ENCODE data around the gene COL24A1.
A peak's percentile ranks its signal among the peaks of the same experiment; 100 is the strongest.
"Not testable (repeated sequence)": the region's sequence is repeated elsewhere in the genome, so short reads cannot be mapped to it uniquely, and the experiment has no call there.

COL24A1 gene

DNA sequence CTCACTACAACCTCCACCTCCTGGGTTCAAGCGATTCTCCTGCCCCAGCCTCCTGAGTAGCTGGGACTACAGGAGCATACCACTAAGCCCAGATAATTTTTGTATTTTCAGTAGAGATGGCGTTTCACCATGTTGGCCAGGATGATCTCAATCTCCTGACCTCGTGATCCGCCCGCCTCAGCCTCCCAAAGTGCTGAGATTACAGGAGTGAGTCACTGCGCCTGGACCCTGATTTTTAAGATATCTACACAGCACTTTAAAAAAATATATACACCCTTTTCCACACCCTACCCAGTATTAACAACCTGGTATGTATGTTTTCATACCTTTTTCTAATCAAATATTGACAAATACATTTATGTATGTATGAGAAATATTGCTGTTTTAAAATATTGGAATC lies 379.6 kb downstream of the COL24A1 start:
- DNase-seq: not testable (repeated sequence)

DNA sequence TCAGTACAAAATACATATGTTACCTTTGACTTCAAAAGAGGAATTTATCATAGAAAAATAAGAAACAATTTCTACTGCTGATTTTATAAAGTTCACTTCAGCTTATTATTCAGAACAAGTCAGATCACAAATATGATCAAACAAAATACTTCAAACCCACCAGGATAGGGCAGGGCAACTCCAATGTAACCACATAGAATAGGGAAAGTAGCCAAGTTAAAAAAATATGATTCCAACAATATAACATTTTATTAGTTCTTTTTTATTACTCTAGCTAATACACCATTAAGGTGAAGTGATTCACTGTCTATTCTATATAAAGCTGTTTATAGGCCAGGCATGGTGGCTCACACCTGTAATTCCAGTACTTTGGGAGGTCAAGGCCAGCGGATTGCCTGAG lies 393.8 kb downstream of the COL24A1 start:
- no peak for DNase-seq

DNA sequence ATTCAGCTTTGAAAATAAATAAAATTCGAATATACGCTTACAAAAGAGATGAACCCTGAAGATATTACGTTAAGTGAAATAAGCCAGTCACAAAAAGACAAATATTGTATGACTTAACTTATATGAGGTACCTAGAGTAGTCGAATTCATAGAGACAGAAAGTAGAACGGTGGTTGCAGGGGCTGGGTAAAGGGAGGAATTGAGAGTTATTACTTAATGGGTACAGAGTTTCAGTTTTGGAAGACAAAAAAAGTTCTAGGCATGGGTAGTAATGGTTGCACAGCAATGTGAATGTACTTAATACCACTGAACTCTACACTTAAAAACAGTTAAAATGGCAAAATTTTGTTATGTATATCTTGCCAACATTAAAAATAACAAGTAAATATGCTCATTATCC lies 399.7 kb downstream of the COL24A1 start:
- DNase-seq: no peak

DNA sequence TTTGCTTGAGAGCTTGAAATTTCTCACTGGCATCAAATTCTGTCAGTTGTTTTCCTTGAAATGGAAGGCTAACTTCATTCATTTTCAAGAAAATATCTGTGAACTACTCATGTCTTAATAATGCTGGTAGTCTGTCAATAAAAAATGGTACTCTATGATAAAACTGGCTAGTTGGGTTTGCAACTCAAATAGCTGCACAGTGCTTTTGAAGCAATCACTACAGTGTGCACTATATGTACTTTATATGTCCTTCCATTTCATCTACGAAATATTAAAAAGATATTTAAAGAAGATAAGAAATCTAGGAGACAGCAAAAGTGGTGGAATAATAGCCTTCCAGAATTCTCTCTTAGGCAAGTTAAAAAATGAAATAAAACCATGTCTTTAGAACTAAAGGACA lies 408.5 kb downstream of the COL24A1 start:
- DNase-seq: no peak

DNA sequence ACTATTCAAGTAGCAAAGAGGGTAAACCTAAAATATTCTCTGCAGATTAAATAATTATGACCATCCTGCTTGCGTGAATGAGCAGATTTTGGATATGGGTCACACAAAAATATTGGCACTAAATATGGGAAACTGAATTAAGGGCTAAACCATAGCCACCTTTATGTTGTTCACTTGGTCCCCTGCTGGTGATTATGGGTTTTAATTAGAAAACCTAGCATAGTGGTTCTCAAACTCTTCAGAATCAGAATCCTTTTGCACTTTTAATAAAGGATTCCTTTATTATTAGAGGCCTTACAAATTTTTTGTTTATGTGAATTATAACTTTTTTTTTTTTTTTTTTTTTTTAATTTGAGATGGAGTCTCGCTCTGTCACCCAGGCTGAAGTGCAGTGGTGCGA lies 409.8 kb downstream of the COL24A1 start:
- DNase-seq: no peak

DNA sequence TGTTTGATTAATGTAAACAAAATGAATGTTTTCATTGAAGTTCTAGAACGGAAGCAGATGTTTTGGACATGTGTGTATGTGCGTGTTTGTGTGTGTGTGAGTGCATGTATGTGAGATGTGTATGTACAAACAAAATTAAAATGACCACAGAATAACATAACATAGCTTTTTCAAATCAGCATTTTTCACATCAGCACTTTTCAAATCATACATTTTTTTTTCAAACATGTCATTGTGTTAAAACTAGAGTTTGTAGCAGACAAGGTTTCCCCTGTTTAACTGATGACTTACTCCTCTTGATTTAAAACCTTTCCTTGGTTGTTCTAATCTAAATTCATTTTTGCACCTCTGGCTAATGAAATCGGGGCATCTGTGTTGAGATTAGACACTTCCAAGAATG lies 412.8 kb downstream of the COL24A1 start:
- no peak for DNase-seq

DNA sequence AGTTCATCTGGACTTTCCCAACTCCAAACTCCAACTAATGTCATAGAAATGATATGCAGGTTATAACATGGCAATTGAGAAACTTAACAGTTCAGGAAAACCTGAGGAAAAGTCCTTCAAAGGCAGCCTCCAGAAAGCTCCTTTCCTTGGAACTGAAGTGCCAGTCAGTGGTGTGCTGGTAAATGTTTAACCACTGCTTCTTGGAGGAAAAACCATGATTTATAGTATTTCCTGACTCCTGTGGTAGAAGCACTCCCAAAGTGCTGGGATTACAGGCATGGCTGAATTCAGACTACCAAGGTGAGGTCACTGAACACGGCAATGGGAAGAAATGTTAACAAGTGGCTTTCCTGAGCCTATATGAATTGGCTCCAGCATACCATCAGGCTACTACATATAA lies 421.6 kb downstream of the COL24A1 start:
- no peak for DNase-seq

DNA sequence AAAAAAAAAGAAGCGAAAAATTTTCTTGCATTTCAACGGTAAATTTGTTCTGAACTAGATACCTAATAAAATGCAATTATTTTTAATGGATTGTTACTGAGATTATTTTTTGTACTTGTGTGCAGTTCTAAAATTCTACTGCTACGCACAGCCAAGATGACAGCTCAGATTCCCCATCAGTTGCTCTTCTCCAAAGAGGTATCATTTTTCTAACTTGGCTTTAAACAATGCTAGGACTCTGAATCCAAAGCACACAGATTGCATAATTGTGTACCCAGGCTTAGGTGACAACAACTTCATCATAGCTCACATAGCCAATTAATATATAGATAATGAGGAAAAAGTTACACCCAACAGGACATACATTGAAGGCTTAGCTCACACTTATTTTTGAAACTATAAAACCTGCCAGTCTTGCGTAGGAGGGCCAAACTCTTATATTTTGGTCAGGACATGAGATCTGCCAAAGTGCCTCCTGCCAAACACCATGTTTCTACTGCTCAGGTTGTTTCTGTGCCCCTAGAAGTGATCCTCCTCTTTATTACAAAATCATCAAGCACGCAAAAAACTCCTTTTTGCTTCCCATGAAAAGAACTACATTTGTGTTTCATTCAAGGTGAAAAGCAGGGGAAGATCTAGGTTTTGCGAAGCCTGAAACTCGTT lies 437.8 kb downstream of the COL24A1 start:
- no peak for DNase-seq

DNA sequence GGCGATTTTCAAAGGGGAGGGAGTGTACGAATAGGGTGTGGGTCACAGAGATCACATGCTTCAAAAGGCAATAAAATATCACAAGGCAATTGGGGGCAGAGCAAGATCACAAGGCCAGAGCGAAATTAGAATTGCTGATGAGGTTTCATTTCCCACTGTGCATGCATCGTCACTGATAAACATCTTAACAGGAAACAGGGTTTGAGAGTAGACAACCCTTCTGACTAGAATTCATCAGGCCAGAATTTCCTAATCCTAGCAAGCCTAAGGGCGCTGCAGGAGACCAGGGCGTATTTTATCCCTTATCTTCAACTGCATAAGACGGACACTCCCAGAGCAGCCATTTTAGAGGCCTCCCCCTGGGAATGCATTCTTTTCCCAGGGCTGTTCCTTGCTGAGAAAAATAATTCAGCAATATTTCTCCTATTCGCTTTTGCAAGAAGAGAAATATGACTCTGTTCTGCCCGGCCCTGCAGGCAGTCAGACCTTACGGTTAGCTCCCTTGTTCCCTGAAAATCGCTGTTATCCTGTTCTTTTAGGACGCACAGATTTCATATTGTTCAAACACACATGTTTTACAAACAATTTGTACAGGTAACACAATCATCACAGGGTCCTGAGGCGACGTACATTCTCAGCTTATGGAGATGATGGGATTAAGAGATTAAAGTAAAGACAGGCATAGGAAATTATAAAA lies 442.0 kb downstream of the COL24A1 start:
- not testable (repeated sequence) for DNase-seq

DNA sequence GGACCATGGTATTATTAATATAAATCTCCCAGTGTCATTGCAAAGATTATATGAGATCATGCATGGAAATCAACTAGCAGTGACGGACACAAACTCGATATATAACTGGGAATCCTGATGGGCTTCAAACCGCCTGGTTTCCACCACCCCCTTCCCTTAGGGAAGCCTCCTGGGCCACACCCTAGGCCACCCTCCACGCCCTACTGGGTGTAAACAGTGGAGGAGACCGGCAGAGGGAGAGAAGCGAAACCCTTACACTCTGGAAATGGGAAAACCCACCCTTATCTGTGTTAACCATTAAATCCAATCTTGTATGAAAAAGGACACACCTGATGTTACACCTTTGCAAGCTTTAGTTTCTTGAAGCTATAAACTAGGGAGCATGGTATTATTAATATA lies 447.7 kb downstream of the COL24A1 start:
- DNase-seq: peak; percentile 45

DNA sequence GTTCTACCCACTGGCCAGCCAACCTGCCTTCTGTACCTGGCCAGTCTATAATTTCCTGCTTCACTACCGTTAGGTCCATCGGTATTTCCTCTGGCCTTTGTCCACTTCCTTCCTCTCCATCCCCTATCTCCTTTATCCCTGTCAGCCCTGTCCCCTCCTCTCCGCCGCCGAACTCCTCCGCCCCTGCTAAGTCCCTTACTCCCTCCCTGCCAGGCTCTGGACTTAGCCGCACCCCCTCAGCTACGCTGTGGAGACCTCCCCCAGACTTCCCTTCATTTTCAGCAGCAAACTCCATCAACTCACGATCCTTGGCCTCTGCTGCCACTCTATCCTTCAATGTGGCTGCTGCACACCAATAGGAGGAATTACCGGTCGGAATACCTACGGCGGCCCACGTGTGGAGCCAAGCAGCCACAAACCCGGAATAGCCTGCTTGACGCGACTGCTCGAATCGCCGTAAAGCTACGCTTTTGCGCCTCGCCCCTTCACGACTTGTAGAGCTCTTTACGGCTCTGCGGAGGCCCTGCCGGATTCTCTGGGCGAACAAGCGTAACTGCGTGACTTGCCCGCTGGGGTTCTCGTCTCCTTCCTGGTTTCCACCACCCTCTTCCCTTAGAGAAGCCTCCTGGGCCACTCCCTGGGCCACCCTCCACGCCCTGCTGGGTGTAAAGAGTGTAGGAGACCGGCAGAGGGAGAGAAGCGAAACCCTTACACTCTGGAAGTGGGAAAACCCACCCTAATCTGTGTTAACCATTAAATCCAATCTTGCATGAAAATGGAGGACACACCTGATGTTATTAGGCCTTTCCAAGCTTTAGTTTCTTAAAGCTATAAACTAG lies 448.4 kb downstream of the COL24A1 start, which contains the start of gene ZNHIT6:
Gene ZNHIT6, minus strand, starts transcription at position 444 of the 839 bp plus-strand sequence. Its CDS starts 149 bp downstream, at position 295.
- DNase-seq: peak; percentile 90

DNA sequence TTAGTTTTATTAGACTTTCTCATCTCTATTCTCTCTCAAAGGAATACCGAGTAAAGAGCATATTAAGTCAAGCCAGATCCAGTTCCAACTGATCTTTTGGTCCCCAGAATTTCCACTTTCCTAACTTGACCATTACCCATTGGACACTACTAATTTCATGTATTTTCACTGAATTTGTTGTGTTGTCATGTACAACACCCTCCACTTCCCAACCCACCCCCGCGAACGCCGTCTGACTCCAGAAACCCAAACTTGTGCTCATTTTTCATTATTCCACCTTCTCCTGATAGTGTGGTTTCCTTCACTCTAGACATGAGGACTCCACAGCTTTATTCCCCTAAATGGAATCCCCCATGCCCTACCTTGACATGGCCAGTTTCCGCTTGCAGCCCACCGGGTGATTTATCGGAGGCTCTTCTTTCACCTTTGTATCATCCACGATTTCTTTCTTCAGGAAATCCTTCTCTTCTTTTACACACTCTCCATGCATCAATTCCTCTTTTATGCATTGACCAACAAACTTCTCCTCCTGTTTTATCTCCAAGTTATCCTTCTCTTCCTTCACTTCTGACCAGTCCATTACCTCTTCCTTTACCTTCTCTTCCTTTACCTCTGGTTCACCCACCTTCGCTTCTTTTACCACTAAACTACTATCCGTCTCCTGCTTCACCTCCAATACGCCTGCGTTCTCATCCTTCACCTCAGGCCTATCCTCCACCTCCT lies 449.1 kb downstream of the COL24A1 start:
- DNase-seq: no peak

DNA sequence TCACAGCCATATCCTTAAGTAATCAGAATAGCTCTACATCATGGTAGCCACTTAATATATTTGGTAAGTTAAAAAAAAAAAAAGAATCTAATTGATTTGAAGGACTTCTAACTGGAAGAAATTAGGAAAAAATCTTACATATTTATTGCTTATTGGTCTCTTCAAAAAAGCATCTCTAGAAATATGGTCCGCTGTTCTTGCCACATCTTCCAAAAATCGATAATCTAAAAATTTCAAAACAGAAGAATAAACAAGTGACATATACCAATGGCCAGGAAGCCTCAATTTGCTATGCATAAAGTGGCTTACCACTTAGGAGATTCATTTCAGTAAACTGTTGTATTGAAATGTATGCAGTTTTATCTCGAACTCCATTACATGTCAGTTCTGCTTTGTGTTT lies 450.6 kb downstream of the COL24A1 start:
- no peak for DNase-seq

DNA sequence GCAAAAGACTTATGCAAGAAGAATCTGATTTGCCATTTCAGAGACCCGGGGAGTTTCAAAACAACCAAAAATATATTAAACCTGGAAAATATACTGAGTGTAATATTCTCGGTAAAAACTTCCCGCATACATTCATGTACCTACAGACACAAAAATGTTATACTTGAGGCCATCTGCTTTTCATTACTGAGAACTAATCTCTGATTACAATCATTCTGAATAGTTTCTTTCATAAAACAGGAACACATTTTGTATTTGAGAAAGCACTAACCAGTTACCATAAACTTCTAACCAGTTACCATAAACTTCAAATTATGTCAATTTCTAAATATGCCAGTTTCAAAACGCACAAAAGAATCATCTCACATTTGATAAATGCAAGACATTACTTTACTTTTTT lies 456.1 kb downstream of the COL24A1 start:
- no peak for DNase-seq

DNA sequence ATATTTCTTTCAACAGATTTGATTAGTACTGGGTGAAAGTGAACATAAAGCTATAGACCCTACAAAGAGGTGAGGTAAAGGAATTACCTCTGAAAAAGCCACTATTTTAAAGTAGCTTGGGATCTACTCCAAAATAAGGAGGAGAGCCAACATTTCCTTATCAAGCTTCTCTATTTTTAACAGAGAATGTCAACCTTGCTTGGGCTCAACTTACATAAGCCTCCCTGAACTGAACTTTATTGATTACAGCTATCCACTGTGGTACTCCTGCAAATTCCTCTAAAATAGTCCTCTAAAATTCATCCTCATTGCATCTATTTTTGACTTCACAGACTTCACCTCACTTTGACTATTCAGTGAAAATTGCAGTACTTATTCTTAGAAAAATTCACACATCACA lies 458.7 kb downstream of the COL24A1 start:
- no peak for DNase-seq

DNA sequence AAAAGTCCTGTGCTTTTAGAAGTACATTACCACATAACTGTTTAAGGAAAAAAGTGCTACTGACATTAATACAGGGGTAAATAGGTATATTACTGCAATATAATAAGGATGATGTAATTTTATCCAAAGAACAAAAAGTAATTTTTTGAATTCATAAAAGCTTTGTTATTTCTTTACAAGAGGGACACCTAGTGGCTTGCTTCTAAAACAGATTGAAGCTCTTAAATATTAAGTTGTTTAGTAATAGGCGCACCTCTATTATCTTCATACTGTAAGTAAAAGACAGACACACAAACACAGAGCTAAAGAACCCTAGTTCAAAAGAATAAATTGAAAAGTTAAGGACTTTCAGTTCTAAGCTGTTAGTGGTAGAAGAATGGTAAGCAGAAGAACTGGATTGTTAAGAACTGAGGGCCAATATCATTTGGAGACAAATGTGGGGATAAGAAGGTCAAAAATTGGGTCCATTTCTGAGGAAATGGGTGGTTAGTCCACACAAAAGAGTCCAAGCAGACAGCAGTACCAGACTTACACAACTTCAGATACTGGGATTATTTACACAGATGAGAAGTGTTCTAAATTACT lies 463.8 kb downstream of the COL24A1 start:
- DNase-seq: no peak

DNA sequence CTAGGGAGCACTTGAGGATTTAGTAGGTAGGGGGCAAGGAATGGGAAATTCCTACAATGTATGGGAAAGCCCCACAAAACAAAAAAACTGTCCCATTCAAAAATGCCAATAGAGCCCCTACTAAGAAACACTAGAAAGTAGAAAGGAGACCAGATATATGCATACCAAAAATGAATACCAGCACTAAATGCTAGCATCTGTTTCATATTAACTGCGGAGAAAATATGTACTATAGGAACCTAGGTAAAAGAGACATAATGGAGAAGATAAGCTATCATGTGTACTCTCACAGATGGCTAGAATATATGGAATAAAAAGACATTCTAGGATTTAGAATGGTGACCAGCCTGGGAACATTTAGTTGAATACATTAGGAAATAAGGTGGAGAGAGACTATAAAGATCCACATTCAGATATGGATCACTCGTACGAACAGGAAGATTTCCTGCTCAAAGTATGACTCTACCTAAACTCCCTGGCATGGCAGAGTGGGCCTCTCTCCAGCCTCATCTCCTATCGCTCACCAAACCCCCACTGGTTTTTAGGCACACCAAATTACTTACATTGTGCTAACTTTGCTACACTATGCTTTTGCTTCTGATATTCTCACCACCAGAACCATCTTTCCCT lies 466.7 kb downstream of the COL24A1 start:
- no peak for DNase-seq

DNA sequence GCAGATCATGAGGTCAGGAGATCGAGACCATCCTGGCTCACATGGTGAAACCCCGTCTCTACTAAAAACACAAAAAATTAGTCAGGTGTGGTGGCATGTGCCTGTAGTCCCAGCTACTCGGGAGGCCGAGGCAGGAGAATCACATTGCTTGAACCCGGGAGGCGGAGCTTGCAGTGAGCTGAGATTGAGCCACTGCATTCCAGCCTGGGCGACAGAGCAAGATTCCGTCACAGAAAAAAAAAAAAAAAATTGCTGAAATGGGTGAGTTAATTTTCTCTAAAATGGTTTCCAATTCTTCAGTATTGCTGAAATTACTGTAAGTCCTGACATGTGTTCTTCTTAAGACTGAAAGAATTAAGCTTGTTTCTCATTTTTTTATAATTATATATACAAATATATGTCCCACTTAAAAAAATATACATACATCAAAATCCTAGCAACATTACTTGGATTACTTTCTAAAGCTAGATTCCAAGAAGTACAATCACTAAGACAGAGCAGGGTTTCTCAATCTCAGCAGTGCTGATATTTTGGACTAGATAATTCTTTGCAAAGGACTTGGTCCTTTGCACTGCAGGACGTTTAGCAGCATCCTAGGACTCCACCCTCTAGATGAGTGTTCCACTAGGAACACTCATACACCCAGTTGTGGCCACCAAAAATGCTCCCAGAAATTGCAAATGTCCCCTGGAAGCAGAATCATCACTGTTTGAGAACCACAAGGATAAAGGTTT lies 473.1 kb downstream of the COL24A1 start:
- no peak for DNase-seq

DNA sequence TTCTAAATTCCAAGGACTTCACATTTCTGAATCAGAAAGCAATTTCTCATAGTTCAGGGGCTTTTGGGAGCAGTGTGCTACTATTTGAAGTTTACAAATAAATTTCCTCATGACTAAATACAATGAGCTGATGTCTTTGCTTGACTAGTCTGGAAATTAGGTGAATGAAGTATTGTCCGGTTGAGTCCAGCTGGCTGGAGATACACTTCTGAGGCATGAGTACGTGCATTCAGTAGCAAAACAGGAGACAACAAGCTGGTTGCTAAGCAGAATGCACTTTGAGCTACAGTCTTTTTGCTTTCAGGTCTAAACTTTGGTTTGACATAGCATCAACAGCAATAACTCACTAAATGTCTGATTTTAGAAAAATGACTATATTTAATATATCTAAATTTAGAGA lies 475.5 kb downstream of the COL24A1 start:
- DNase-seq: no peak
